ENCODE measurements around the gene FARS2. TPM values are rescaled to one million over a fixed set of nuclear protein-coding genes. Genes with fewer than 3 reads are reported as not detected.

FARS2 gene
- total and polyA plus RNA-seq, 11 donors: 11.4 to 24.6 (median 20.5) TPM

DNA sequence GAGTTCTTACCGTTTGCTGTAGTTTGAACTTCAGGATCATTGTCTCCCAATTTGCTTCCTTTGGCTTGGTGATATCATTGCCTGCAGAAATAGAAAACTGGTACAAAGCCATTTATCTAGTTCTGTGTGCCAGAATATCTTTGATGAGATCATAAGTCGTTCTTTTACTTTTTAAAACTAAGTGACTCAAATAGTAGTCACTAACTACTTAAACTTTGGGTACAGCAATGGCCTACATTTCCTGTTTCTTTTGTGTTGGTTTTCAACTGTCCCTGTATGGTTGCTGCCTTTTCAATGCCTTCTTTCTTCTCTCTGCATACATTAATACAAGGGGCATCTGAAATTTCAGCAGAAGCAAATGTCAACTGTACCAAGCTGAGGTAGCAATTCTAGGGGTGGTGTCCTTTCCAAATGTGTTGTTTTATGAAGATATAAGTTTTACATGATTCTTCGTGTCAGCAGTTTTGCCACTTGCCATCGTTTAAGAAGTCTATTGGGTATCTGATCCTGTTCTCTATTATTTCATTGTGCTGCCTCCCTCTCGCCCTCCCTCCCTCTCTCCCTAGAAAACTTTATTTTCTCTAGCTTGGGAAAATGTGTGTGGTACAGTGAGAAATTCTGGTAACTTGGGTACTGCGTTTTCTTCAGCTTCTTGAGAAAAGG is 238.5 kb downstream of the FARS2 start:
- Histone ChIP-seq H3K4me1 (peaks cover 0 to 47% (median 12%) of the 10 kb centered on the region in 12 donors), H3K36me3 (no peaks in the 10 kb centered on the region), H3K27me3 (no peaks in the 10 kb centered on the region), H3K27ac (peak overlapping the region in 7 of 12 donors; percentile 9 to 83 (median 68)), H3K9me3 (no peaks in the 10 kb centered on the region), H3K4me3 (no peak overlapping the region)
- TF ChIP-seq, protein P1, sequence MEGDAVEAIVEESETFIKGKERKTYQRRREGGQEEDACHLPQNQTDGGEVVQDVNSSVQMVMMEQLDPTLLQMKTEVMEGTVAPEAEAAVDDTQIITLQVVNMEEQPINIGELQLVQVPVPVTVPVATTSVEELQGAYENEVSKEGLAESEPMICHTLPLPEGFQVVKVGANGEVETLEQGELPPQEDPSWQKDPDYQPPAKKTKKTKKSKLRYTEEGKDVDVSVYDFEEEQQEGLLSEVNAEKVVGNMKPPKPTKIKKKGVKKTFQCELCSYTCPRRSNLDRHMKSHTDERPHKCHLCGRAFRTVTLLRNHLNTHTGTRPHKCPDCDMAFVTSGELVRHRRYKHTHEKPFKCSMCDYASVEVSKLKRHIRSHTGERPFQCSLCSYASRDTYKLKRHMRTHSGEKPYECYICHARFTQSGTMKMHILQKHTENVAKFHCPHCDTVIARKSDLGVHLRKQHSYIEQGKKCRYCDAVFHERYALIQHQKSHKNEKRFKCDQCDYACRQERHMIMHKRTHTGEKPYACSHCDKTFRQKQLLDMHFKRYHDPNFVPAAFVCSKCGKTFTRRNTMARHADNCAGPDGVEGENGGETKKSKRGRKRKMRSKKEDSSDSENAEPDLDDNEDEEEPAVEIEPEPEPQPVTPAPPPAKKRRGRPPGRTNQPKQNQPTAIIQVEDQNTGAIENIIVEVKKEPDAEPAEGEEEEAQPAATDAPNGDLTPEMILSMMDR (IDR thresholded peaks at IDR 0.05): no peak
- TF ChIP-seq POLR2A (IDR thresholded peaks at IDR 0.05): no peak
- DNase-seq (no peak), ATAC-seq (no peak)
- intact Hi-C loops (cut with DNase I): loop anchor here in 1 of 10 donors (10.0 kb wide), 1 partner anchor 125 kb away; no protein-coding TSS in a partner anchor
- 66 to 75% (median 71%) methylated on average over 6 of the region's 6 CpGs for WGBS, 4 donors

DNA sequence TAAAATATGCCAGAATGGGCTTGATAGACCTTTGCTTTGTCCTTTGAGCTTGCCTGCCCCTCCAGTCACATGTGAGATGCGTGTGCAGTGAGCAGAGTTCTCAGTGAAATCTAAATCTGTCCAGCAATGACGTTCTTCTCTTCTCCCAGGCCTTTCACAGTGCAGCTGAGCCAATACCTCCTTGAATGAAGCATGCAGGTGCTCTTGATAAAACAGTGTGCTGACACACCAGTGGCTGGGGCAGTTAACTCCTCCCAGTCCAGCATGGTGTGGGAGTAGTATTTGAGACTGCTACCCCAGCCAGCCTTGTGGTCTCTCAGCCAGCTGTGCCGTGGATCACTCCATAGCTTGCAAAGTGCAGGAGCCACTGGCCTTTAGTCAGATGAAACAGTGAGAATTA is 240.5 kb downstream of the FARS2 start:
- Histone ChIP-seq H3K27ac (peak overlapping the region in 9 of 12 donors; percentile 30 to 83 (median 66)), H3K36me3 (no peaks in the 10 kb centered on the region), H3K4me1 (peaks cover 0 to 30% (median 10%) of the 10 kb centered on the region in 12 donors), H3K4me3 (no peak overlapping the region), H3K9me3 (no peaks in the 10 kb centered on the region), H3K27me3 (no peaks in the 10 kb centered on the region)
- WGBS, 4 donors: 51 to 71% (median 69%) methylated on average over 3 of the region's 3 CpGs
- ATAC-seq: peak; percentile 93 to 98 (median 97)
- peak in 4 of 5 donors; percentile 29 to 79 (median 46) for DNase-seq
- no peak for TF ChIP-seq POLR2A (IDR thresholded peaks at IDR 0.05)
- TF ChIP-seq, protein P1 (IDR thresholded peaks at IDR 0.05): no peak
- intact Hi-C loops (cut with DNase I): loop anchor here in 1 of 10 donors (10.0 kb wide), 1 partner anchor 123 kb away; no protein-coding TSS in a partner anchor

DNA sequence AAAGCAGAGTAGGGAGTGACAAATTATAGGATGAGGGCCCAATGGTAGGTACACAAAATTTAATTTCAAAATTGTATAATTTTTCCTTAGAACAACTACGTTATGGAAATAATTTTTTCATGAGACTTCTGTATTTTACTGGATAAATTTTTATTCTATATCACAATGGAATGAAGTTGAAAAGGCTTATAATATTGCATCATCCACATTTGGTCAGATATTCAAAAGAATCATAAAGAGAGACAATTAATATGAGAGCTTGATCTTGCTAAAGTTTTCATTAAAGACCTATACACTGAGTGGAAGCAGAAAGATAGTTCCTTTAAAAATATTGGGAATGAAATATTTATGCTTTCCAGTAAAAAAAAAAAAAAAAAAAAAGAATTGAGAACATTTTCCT is 242.8 kb downstream of the FARS2 start:
- intact Hi-C loops (cut with DNase I): loop anchor here in 1 of 10 donors (10.0 kb wide), 1 partner anchor 121 kb away; no protein-coding TSS in a partner anchor
- ATAC-seq (no peak), DNase-seq (no peak)
- TF ChIP-seq, protein P1 (IDR thresholded peaks at IDR 0.05): no peak
- TF ChIP-seq POLR2A (IDR thresholded peaks at IDR 0.05): no peak
- Histone ChIP-seq H3K4me3 (no peak overlapping the region), H3K4me1 (peaks cover 0 to 30% (median 9%) of the 10 kb centered on the region in 12 donors), H3K36me3 (no peaks in the 10 kb centered on the region), H3K27ac (no peak overlapping the region), H3K9me3 (no peaks in the 10 kb centered on the region), H3K27me3 (no peaks in the 10 kb centered on the region)
- 98 to 100% (median 100%) methylated on average over 1 of the region's 1 CpG for WGBS, 4 donors

DNA sequence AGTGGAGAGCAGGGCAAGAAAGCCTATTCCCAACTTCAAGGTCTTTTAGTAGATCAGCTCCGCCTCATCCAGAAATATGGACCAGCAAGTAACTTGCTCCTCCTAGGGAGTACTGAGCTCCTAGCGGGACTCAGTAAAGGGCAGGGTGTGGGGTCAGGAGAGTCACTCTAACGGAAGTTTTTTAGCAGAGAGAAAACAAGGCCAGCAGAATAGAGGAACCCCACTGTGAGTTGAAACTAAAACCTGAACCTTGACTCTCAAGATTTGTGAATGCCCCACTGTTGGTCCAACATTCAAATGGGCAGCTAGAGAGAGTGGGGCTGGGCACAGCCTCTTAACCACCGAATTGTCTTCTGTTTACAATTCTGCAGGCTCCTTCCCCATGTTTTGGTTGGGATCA is 244.8 kb downstream of the FARS2 start:
- TF ChIP-seq POLR2A (IDR thresholded peaks at IDR 0.05): no peak
- TF ChIP-seq, protein P1 (IDR thresholded peaks at IDR 0.05): no peak
- Histone ChIP-seq H3K9me3 (no peaks in the 10 kb centered on the region), H3K27ac (no peak overlapping the region), H3K36me3 (no peaks in the 10 kb centered on the region), H3K27me3 (no peaks in the 10 kb centered on the region), H3K4me3 (no peak overlapping the region), H3K4me1 (peaks cover 0 to 13% (median 0%) of the 10 kb centered on the region in 12 donors)
- no peak for DNase-seq
- 91 to 95% (median 93%) methylated on average over 4 of the region's 4 CpGs for WGBS, 4 donors
- intact Hi-C loops (cut with DNase I): loop anchor here in 1 of 10 donors (10.0 kb wide), 1 partner anchor 119 kb away; no protein-coding TSS in a partner anchor
- ATAC-seq: no peak
